GM23248 (cell line): ENCODE measurements around the gene DYSF.

Experiments
- EZH2 ChIP-seq: fragments of 200-600 bp; sonication (generic); IDR thresholded peaks from 2 replicates; pipeline ENCODE4 v1.6.1; 2018; ENCODE audit warnings: antibody characterized with exemption, mild to moderate bottlenecking; ENCODE audit not compliant: insufficient read depth, poor library complexity, severe bottlenecking
- EZH2phosphoT487 ChIP-seq: fragments of 200-600 bp; sonication (generic); IDR thresholded peaks from 2 replicates; pipeline ENCODE4 v1.6.1; 2018; ENCODE audit warnings: antibody characterized with exemption, moderate library complexity, mild to moderate bottlenecking, low read depth; ENCODE audit not compliant: insufficient read depth

DNA sequence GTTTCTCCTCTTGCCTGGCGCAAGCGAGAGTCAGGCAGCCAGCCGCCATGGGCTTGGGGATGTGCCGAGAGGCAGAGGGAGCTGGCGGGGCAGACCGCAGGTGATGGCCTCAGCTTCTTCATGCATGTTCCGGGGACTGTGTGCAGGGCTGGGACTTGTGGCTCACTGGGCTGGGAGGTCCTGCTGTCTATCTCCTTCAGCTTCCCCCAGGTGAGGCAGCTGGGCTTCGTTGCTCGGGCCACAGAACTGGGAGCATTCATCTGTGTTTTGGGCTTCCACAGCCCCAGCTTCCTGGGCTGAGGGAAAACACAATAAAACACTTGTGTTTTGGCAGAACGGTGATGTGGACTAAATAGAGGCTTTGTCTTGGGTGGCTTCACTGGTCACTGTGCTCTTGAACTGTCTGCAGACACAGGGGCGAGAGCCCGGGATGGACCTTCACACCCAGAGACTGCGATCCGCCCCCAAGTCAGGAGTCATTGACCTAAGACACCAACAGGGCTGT lies 93.5 kb downstream of the DYSF start:
- TF ChIP-seq EZH2phosphoT487 (no peak), EZH2 (no peak)
